Uterus (tissue), 4 donors: ENCODE results near the gene TUT4. TPM values are rescaled to one million over a fixed set of nuclear protein-coding genes. Genes with fewer than 3 reads are reported as not detected.
"Not testable (repeated sequence)": the region's sequence is repeated elsewhere in the genome, so short reads cannot be mapped to it uniquely, and the experiment has no call there.

Experiments
- DNase-seq, 2 donors: peaks; one replicate each; pipeline ENCODE4 v3.0.0-alpha.2; 2019 to 2020
- H3K27ac ChIP-seq, 2 donors: fragments of 200-600 bp; sonication (generic); 1 replicate in 1 of 2; 2 replicates in 1 of 2; pipeline ENCODE4 v1.5.1; 2016 to 2018
- H3K27me3 ChIP-seq, 2 donors: fragments of 200-600 bp; sonication (generic); one replicate each; pipeline ENCODE4 v1.5.1; 2018 to 2019; ENCODE audit warnings: control low read depth in 1 of 2
- H3K36me3 ChIP-seq, 2 donors: fragments of 200-600 bp; sonication (generic); one replicate each; pipeline ENCODE4 v1.5.1; 2019; ENCODE audit warnings: control low read depth in 1 of 2
- H3K4me1 ChIP-seq, 2 donors: fragments of 200-600 bp; sonication (generic); one replicate each; pipeline ENCODE4 v1.5.1; 2018 to 2019; ENCODE audit warnings: control low read depth in 1 of 2
- H3K4me3 ChIP-seq, 2 donors: fragments of 200-600 bp; sonication (generic); 1 replicate in 1 of 2; 2 replicates in 1 of 2; pipeline ENCODE4 v1.5.1; 2018 to 2019; ENCODE audit warnings: mild to moderate bottlenecking in 1 of 2
- H3K9me3 ChIP-seq, 2 donors: fragments of 200-600 bp; sonication (generic); one replicate each; pipeline ENCODE4 v1.5.1; 2019; ENCODE audit warnings: control low read depth in 1 of 2
- POLR2A ChIP-seq, 2 donors: fragments of 450-650 bp; IDR thresholded peaks; one replicate each; pipeline ENCODE4 v1.6.1; 2016; ENCODE audit warnings: antibody characterized with exemption in 2 of 2, mild to moderate bottlenecking in 1 of 2, moderate library complexity in 1 of 2
- intact Hi-C: fragments of 100-400 bp; cut with DNase I; formaldehyde crosslinking; loops from one replicate; pipeline ENCODE4 v1.15.1; 2023; ENCODE audit warnings: low total_unique reads
- total RNA-seq, 4 donors: library from RNA; depleted of rRNA in 3 of 4; stranded (reverse); fragments of >200 nt in 3 of 4; gene quantifications; one replicate each; pipeline versions ENCODE4 v1.1.0 to v1.2.4, GENCODE V29; 2014 to 2023
- TF ChIP-seq, protein P1 (sequence below), 4 experiments: fragments of 200-600 bp in 2 of 4; fragments of 450-650 bp in 2 of 4; sonication (generic) in 2 of 4; IDR thresholded peaks; one replicate each; pipeline ENCODE4 v1.5.1; 2016 to 2019; ENCODE audit warnings: antibody characterized with exemption in 4 of 4, mild to moderate bottlenecking in 2 of 4, moderate library complexity in 1 of 4
- donor health status: DM: yes; HTN: yes; CAD: no.

TUT4 gene
- total RNA-seq, 4 donors from 2014 or later, result 105 to 138 (median 127) TPM

DNA sequence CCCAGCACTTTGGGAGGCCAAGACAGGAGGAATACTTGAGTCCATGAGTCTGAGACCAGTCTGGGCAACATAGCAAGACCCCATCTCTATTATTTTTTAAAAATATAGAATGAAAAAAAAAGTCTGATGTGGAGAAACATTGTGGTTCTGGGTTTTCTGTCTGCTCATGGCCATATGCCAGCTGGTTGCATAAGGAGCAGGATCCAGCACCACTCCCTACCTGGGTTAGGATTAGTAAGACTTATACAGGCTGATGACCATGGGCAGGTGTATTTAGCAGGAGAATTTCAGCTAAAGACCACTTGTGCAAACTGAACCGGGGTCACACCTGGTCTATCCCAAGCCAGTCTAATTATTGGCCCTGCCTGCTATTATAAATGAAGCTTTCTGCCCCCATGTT lies 32.6 kb upstream of the TUT4 start:
- no peaks in the 10 kb centered on the region for H3K9me3 ChIP-seq
- intact Hi-C loops, result no loop called here

GRCh38 chr1:52582116-52582696 lies 29.3 kb upstream of the TUT4 start:
- H3K9me3 ChIP-seq, result no peaks in the 10 kb centered on the region
- no peak overlapping the region for H3K4me3 ChIP-seq
- TF ChIP-seq POLR2A (IDR thresholded peaks at IDR 0.05), result no peak
- TF ChIP-seq, protein P1, sequence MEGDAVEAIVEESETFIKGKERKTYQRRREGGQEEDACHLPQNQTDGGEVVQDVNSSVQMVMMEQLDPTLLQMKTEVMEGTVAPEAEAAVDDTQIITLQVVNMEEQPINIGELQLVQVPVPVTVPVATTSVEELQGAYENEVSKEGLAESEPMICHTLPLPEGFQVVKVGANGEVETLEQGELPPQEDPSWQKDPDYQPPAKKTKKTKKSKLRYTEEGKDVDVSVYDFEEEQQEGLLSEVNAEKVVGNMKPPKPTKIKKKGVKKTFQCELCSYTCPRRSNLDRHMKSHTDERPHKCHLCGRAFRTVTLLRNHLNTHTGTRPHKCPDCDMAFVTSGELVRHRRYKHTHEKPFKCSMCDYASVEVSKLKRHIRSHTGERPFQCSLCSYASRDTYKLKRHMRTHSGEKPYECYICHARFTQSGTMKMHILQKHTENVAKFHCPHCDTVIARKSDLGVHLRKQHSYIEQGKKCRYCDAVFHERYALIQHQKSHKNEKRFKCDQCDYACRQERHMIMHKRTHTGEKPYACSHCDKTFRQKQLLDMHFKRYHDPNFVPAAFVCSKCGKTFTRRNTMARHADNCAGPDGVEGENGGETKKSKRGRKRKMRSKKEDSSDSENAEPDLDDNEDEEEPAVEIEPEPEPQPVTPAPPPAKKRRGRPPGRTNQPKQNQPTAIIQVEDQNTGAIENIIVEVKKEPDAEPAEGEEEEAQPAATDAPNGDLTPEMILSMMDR (IDR thresholded peaks at IDR 0.05), result no peak
- no peaks in the 10 kb centered on the region for H3K27me3 ChIP-seq
- H3K4me1 ChIP-seq, result no peaks in the 10 kb centered on the region
- H3K36me3 ChIP-seq, result no peaks in the 10 kb centered on the region
- H3K27ac ChIP-seq, result no peak overlapping the region
- intact Hi-C loops, result no loop called here
- DNase-seq, result no peak

More for the DNA sequence above, 32.6 kb upstream of the TUT4 start:
- DNase-seq, result no peak
- no peaks in the 10 kb centered on the region for H3K27me3 ChIP-seq
- H3K4me3 ChIP-seq, result no peak overlapping the region
- H3K27ac ChIP-seq, result no peak overlapping the region
- no peaks in the 10 kb centered on the region for H3K36me3 ChIP-seq
- no peak for TF ChIP-seq POLR2A (IDR thresholded peaks at IDR 0.05)
- TF ChIP-seq, protein P1 (IDR thresholded peaks at IDR 0.05), result no peak
- no peaks in the 10 kb centered on the region for H3K4me1 ChIP-seq

GRCh38 chr1:52580283-52580682 lies 27.4 kb upstream of the TUT4 start:
- Histone ChIP-seq H3K4me3 (no peak overlapping the region), H3K36me3 (no peaks in the 10 kb centered on the region), H3K4me1 (no peaks in the 10 kb centered on the region), H3K27me3 (no peaks in the 10 kb centered on the region), H3K27ac (no peak overlapping the region), H3K9me3 (no peaks in the 10 kb centered on the region)
- no peak for DNase-seq
- TF ChIP-seq, protein P1 (IDR thresholded peaks at IDR 0.05), result no peak
- TF ChIP-seq POLR2A (IDR thresholded peaks at IDR 0.05), result no peak
- intact Hi-C loops, result no loop called here

- no peak for TF ChIP-seq POLR2A (IDR thresholded peaks at IDR 0.05)
- TF ChIP-seq, protein P1 (IDR thresholded peaks at IDR 0.05), result no peak
- H3K36me3 ChIP-seq, result no peaks in the 10 kb centered on the region
- H3K27me3 ChIP-seq, result no peaks in the 10 kb centered on the region
Measured at GRCh38 chr1:52579415-52579814, 26.5 kb upstream of the TUT4 start.

DNA sequence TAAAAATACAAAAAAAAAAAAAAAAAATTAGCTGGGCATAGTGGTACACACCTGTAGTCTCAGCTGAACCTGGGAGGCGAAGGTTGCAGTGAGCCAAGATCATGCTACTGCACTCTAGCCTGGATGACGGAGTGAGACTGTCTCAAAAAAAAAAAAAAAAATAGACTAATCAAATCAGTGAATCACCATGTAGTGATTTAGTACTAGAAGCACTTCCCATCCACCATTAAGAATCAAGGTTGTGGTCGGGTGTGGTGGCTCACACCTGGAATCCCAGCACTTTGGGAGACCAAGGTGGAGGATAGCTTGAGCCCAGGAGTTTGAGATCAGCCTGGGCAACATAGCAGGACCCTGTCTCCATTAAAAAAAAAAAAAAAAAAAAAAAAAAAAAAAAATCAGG lies 25.2 kb upstream of the TUT4 start:
- H3K36me3 ChIP-seq, H3K27me3 ChIP-seq, intact Hi-C loops, H3K9me3 ChIP-seq, H3K4me1 ChIP-seq, H3K4me3 ChIP-seq, DNase-seq, H3K27ac ChIP-seq: not testable (repeated sequence)

More at GRCh38 chr1:52579415-52579814, 26.5 kb upstream of the TUT4 start:
- Histone ChIP-seq H3K4me3 (no peak overlapping the region), H3K4me1 (no peaks in the 10 kb centered on the region), H3K27ac (no peak overlapping the region), H3K9me3 (no peaks in the 10 kb centered on the region)
- no peak for DNase-seq
- intact Hi-C loops, result no loop called here

- DNase-seq, result no peak
- Histone ChIP-seq H3K36me3 (no peaks in the 10 kb centered on the region), H3K9me3 (no peaks in the 10 kb centered on the region), H3K27ac (no peak overlapping the region), H3K4me1 (no peaks in the 10 kb centered on the region), H3K27me3 (no peaks in the 10 kb centered on the region), H3K4me3 (no peak overlapping the region)
- intact Hi-C loops, result no loop called here
- TF ChIP-seq, protein P1 (IDR thresholded peaks at IDR 0.05), result no peak
- TF ChIP-seq POLR2A (IDR thresholded peaks at IDR 0.05), result no peak
Measured at GRCh38 chr1:52576074-52576473, 23.2 kb upstream of the TUT4 start.
